Endothelial cell of umbilical vein (primary cell): ENCODE results near the gene UNC5C. TPM values are rescaled to one million over a fixed set of nuclear protein-coding genes. Genes with fewer than 3 reads are reported as not detected.

Experiments used
- BruUV-seq: library from RNA; stranded (reverse); fragments of 400-500 nt; replicated peaks from 2 replicates; lab custom pipeline; 2021; lab: Mats Ljungman, UMichigan
- CTCF ChIA-PET: fragments of 300-600, 350-600 bp; sonication (Branson Sonifier 250); formaldehyde crosslinking; loops from one replicate; lab custom pipeline; 2021; ENCODE audit warnings: antibody characterized with exemption, inconsistent platforms; lab: Charles Lee
- POLR2A ChIA-PET: fragments of 300-600, 350-600 bp; sonication (Branson Sonifier 250); formaldehyde crosslinking; loops from one replicate; lab custom pipeline; 2021; ENCODE audit warnings: antibody characterized with exemption, inconsistent platforms; lab: Charles Lee
- DNase-seq: peaks from one replicate; pipeline ENCODE4 v3.0.0-alpha.2; 2011; ENCODE audit warnings: low read depth, low spot score
- FAIRE-seq: peaks from 2 replicates; lab custom pipeline; 2011; peaks lifted over from hg19 to GRCh38; lab: Jason Lieb, UNC
- H2AFZ ChIP-seq: 2 replicates; pipeline ENCODE4 v1.6.0; 2012; ENCODE audit warnings: low read depth, low read length, control low read depth, inconsistent platforms
- H3K27ac ChIP-seq: 2 replicates; pipeline ENCODE4 v1.5.1; 2011; ENCODE audit warnings: low read depth, mild to moderate bottlenecking, control low read depth, low read length, moderate library complexity; ENCODE audit not compliant: insufficient read depth
- H3K27me3 ChIP-seq, 2 experiments: 2 replicates each; pipeline versions ENCODE4 v1.6.0 to v1.6.1; 2011; ENCODE audit warnings: low read length in 2 of 2, mixed read lengths in 1 of 2; ENCODE audit not compliant: control insufficient read depth in 2 of 2, insufficient read depth in 2 of 2
- H3K36me3 ChIP-seq, 2 experiments: 2 replicates in 1 of 2; 3 replicates in 1 of 2; pipeline ENCODE4 v1.5.1; 2011; ENCODE audit warnings: low read length in 2 of 2, mild to moderate bottlenecking in 1 of 2, moderate library complexity in 1 of 2; ENCODE audit not compliant: control insufficient read depth in 2 of 2, insufficient read depth in 2 of 2; ENCODE audit errors: extremely low read depth in 1 of 2
- H3K4me1 ChIP-seq: 3 replicates; pipeline ENCODE4 v1.5.1; 2011; ENCODE audit warnings: mild to moderate bottlenecking, low read length; ENCODE audit not compliant: control insufficient read depth, insufficient read depth; ENCODE audit errors: extremely low read depth
- H3K4me2 ChIP-seq: 2 replicates; pipeline ENCODE4 v1.6.1; 2011; ENCODE audit warnings: low read length, control low read depth, mixed read lengths; ENCODE audit not compliant: insufficient read depth
- H3K4me3 ChIP-seq, 3 experiments: fragments of 200-600 bp in 1 of 3; sonication (generic), shearing (Covaris generic) in 1 of 3; replicated peaks in 1 of 3; 2 replicates each; pipeline ENCODE4 v1.5.1; 2011 to 2016; ENCODE audit warnings: control low read depth in 3 of 3, low read length in 3 of 3, mild to moderate bottlenecking in 2 of 3, inconsistent platforms in 1 of 3, low read depth in 1 of 3, moderate library complexity in 1 of 3; ENCODE audit not compliant: insufficient read depth in 1 of 3
- H3K79me2 ChIP-seq: 2 replicates; pipeline ENCODE4 v1.6.0; 2012; ENCODE audit warnings: low read length, inconsistent platforms; ENCODE audit not compliant: control insufficient read depth, insufficient read depth
- H3K9ac ChIP-seq: replicated peaks from 2 replicates; pipeline ENCODE3; 2011; ENCODE audit warnings: low read length, control low read depth; ENCODE audit not compliant: insufficient read depth; ENCODE audit errors: extremely low read depth
- H3K9me1 ChIP-seq: replicated peaks from 3 replicates; pipeline ENCODE4 v1.6.0; 2011; ENCODE audit warnings: mild to moderate bottlenecking, low read length; ENCODE audit not compliant: control insufficient read depth, insufficient read depth; ENCODE audit errors: extremely low read depth
- H3K9me3 ChIP-seq: replicated peaks from 2 replicates; pipeline ENCODE4 v1.5.1; 2012; ENCODE audit warnings: low read length, inconsistent platforms; ENCODE audit not compliant: control insufficient read depth, insufficient read depth
- H4K20me1 ChIP-seq: replicated peaks from 2 replicates; pipeline ENCODE3; 2011; ENCODE audit warnings: mild to moderate bottlenecking, low read length; ENCODE audit not compliant: control insufficient read depth, insufficient read depth; ENCODE audit errors: extremely low read depth
- EZH2 ChIP-seq: IDR thresholded peaks from 2 replicates; pipeline ENCODE4 v1.6.1; 2012; ENCODE audit warnings: borderline replicate concordance, low read depth, mild to moderate bottlenecking, moderate library complexity, low read length, inconsistent platforms; ENCODE audit not compliant: severe bottlenecking
- FOS ChIP-seq: IDR thresholded peaks from 2 replicates; pipeline ENCODE4 v1.6.1; 2011; ENCODE audit warnings: mild to moderate bottlenecking, low read length, moderate library complexity, borderline replicate concordance; ENCODE audit not compliant: insufficient read depth
- GATA2 ChIP-seq: IDR thresholded peaks from 2 replicates; pipeline ENCODE4 v1.7.0; 2011; ENCODE audit warnings: low read depth, mild to moderate bottlenecking, moderate library complexity, mixed read lengths, low read length; ENCODE audit not compliant: insufficient read length, insufficient read depth
- JUN ChIP-seq: IDR thresholded peaks from 2 replicates; pipeline ENCODE4 v1.6.1; 2011; ENCODE audit warnings: borderline replicate concordance, low read depth; ENCODE audit not compliant: insufficient read length, insufficient read depth
- MYC ChIP-seq: IDR thresholded peaks from one replicate; pipeline ENCODE4 v1.6.1; 2011; ENCODE audit warnings: mild to moderate bottlenecking, low read depth, low read length
- POLR2A ChIP-seq: IDR thresholded peaks from 2 replicates; pipeline ENCODE4 v1.6.1; 2012; ENCODE audit warnings: low read depth, mild to moderate bottlenecking, control low read depth, low read length
- POLR2AphosphoS5 ChIP-seq: IDR thresholded peaks from 2 replicates; pipeline ENCODE4 v1.6.1; 2012; ENCODE audit warnings: low read depth, mild to moderate bottlenecking, control low read depth, low read length, moderate library complexity; ENCODE audit not compliant: insufficient read depth
- dilution Hi-C: fragments of 300-500 bp; cut with MboI; formaldehyde crosslinking; loops from one replicate; pipeline ENCODE4 v1.15.0; 2019; ENCODE audit warnings: low sequenced_read_pairs; ENCODE audit not compliant: extremely low pct_ligation_motif_present
- intact Hi-C: fragments of 100-400 bp; cut with micrococcal nuclease; formaldehyde crosslinking; loops from one replicate; pipeline ENCODE4 v1.10.0; 2022
- polyA plus RNA-seq, 4 experiments: library from polyadenylated mRNA; depleted of rRNA in 3 of 4; stranded (reverse) in 3 of 4; unstranded in 1 of 4; fragments of >200 nt; gene quantifications; 2 replicates each; pipeline versions ENCODE4 v1.2.1 to v1.2.3, GENCODE V29; 2011 to 2012; ENCODE audit warnings: missing spikeins in 1 of 4
- total RNA-seq: library from RNA; stranded (reverse); gene quantifications from 2 replicates; pipeline ENCODE4 v1.2.3, GENCODE V29; 2021
- TF ChIP-seq, protein P1 (sequence below), 2 donors: IDR thresholded peaks; 1 replicate in 1 of 2; 2 replicates in 1 of 2; pipeline ENCODE4 v1.5.1; 2011; ENCODE audit warnings: low read length in 2 of 2, mild to moderate bottlenecking in 2 of 2, moderate library complexity in 2 of 2, control low read depth in 1 of 2, inconsistent platforms in 1 of 2, low read depth in 1 of 2; ENCODE audit not compliant: insufficient read depth in 1 of 2; ENCODE audit errors: extremely low read depth in 1 of 2
- TF ChIP-seq, protein P2 (sequence below): IDR thresholded peaks from 2 replicates; pipeline ENCODE4 v1.6.1; 2011; ENCODE audit not compliant: insufficient read depth, insufficient read length

The UNC5C gene
- total and polyA plus RNA-seq, 2 donors (not counting 3 experiments of a cell fraction or from before 2014, with no cell fraction given): 0.44 to 0.53 TPM

DNA sequence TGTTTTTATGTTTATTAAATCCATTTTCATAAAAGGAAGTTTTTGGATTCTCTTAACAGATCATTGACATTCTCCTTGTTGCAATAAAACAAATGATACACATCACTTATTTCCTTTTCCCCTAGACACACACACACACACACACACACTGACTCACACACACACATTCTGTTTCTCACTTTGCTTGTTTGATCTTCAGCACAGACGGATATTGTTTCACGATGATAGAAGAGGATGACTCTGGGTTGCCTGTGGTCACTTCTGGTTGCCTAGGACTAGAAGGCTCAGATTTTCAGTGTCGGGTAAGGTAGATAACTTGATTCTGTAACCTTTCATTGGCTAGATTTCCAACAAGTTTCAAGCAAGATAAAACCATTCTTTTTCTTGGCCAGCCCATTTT is 434.3 kb downstream of the UNC5C start:
- dilution Hi-C loops: no loop called here

More for the DNA sequence above, 434.3 kb downstream of the UNC5C start:
- BruUV-seq: no TSS peak
- H3K27me3 ChIP-seq: no peaks in the 10 kb centered on the region
- FAIRE-seq: no peak
- TF ChIP-seq POLR2A (no peak), POLR2AphosphoS5 (no peak), MYC (no peak), JUN (no peak), EZH2 (no peak), FOS (no peak), GATA2 (no peak)
- TF ChIP-seq, protein P1, sequence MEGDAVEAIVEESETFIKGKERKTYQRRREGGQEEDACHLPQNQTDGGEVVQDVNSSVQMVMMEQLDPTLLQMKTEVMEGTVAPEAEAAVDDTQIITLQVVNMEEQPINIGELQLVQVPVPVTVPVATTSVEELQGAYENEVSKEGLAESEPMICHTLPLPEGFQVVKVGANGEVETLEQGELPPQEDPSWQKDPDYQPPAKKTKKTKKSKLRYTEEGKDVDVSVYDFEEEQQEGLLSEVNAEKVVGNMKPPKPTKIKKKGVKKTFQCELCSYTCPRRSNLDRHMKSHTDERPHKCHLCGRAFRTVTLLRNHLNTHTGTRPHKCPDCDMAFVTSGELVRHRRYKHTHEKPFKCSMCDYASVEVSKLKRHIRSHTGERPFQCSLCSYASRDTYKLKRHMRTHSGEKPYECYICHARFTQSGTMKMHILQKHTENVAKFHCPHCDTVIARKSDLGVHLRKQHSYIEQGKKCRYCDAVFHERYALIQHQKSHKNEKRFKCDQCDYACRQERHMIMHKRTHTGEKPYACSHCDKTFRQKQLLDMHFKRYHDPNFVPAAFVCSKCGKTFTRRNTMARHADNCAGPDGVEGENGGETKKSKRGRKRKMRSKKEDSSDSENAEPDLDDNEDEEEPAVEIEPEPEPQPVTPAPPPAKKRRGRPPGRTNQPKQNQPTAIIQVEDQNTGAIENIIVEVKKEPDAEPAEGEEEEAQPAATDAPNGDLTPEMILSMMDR (IDR thresholded peaks at IDR 0.05; ENCODE audit: extremely low read depth in 1 of 2, insufficient read depth in 1 of 2, low read depth in 1 of 2, low read length in 2 of 2): no peak
- TF ChIP-seq, protein P2, sequence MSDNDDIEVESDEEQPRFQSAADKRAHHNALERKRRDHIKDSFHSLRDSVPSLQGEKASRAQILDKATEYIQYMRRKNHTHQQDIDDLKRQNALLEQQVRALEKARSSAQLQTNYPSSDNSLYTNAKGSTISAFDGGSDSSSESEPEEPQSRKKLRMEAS: no peak
- H3K9me3 ChIP-seq: no peaks in the 10 kb centered on the region
- no peak overlapping the region for H2AFZ ChIP-seq
- POLR2A ChIA-PET: no interaction called here
- no peak overlapping the region for H3K4me3 ChIP-seq
- no peaks in the 10 kb centered on the region for H4K20me1 ChIP-seq
- no peak overlapping the region for H3K4me2 ChIP-seq
- no peaks in the 10 kb centered on the region for H3K9me1 ChIP-seq
- H3K79me2 ChIP-seq: no peaks in the 10 kb centered on the region
- H3K27ac ChIP-seq: no peak overlapping the region
- CTCF ChIA-PET: interaction anchor here (0.6 to 2.4 kb wide), 2 partner anchors 10 to 42 kb away, joined by 3 to 7 read pairs; no protein-coding TSS in a partner anchor
- H3K36me3 ChIP-seq: no peaks in the 10 kb centered on the region
- no peak overlapping the region for H3K9ac ChIP-seq
- no peak for DNase-seq
- H3K4me1 ChIP-seq: no peaks in the 10 kb centered on the region
- intact Hi-C loops: no loop called here
